GM19043 (cell line): Measurements from ENCODE around the gene TMEM143.
"Not testable (repeated sequence)": the region's sequence is repeated elsewhere in the genome, so short reads cannot be mapped to it uniquely, and the experiment has no call there.

Source experiments
- ATAC-seq: cut with Tn5 transposase; IDR thresholded peaks from one replicate; pipeline ENCODE4 v1.9.1; 2021; ENCODE audit warnings: low read depth; ENCODE audit not compliant: unreplicated experiment

The TMEM143 gene

DNA sequence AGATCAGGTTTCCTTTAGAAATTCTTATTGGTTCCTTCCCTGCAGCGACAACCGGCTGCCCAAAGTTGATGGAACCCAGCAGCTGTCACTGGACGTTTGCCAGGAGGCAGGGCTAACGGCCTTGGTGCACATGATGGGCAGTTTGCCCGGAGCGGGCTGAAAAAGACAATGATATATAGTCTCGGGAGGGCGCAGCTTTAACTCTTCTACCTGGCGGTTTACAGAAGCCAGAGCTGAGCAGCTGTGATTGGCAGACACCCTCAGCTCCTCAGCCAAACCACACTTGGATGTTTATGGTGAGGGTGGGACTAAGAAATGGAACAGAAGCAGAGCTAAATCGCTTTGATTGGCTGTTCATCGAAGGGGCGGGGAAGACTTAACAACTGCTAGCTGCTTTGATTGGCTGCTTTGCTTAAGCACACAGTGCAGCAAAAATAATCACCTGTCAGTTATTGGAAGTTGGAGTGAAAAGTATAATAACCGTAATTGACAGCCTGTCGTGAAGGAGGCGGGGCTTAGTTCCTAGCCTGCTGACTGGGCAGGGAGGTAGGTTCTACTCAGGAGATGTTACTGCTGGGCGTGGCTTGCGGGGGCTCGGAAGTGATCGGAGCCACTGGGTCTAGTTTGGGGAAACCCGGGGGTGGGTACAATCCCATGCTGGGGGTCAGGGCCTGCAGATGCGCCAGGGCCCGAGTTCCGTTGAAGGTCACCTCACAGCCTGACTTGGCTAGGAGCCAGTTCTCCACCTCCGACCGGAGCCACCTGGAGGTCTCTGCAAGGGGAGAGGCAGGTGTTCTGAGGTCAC lies 30.9 kb downstream of the TMEM143 start:
- peak; percentile 46 for ATAC-seq

DNA sequence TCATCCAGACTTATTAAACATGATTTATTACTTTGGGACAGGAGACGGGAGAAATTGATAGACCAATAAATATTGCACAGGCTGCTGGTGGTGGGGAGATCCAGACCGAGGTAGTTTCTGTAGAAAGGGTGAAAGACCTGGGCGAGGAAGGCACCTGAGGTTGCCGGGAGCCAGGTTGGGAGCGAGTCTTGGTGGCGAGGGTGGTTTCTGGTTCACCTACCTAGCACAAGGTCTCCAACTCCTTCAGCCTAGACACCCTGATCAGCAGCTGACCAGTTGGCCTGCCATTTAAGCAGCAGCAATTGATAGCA lies 31.4 kb downstream of the TMEM143 start:
- ATAC-seq, result no peak

DNA sequence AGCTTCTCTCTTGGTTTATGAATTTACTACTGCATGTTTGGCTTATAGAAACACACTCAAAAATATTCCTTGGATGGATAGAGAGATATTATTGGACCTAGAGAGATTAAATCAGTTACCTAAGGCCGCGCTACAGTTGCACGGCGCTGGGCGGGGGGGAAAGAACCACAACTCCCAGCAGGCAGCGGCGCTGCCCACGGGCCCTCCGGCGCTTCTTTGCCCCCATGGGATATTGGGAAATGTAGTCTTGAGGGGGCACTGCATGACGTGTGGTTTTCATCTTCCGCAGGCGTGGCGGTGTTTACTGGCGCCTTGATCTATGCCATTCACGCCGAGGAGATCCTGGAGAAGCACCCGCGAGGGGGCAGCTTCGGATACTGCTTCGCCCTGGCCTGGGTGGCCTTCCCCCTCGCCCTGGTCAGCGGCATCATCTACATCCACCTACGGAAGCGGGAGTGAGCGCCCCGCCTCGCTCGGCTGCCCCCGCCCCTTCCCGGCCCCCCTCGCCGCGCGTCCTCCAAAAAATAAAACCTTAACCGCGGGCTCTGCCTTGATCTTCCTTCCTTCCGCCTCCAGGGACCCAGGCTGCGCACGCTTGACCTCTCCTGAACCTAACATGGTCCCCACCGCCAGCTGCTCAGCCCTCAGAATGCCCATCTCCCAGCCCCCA lies 33.6 kb downstream of the TMEM143 start:
- no peak for ATAC-seq

DNA sequence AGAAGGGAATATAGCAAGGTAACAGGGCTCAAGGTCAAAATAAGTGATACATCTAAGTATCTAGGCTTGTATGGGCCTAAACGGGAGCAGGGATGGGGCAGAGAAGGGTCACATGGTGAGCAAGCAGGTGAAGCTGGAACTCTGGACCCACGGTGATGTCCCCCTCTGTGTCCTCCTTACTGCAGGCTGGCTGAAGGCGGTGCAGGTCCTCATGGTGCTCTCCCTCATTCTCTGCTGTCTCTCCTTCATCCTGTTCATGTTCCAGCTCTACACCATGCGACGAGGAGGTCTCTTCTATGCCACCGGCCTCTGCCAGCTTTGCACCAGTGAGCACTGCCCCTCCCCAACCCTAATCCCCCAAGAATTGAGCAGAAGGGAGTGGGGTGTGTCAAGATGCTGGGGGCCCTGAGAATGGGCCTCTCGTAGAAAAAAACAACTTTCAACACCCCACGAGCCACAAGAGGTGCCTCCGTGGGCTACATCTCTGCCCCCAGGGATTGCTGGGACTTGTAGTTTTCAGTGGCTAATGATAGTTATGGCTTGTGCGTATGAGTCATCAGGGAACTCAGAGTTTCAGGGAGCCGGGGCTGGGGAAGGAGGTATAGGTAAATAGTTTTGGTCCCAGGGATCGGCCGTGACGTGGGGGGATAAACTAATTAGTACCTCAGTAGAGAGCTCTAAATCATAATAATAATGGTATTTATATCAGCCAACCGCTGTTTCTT lies 34.4 kb downstream of the TMEM143 start:
- no peak for ATAC-seq

DNA sequence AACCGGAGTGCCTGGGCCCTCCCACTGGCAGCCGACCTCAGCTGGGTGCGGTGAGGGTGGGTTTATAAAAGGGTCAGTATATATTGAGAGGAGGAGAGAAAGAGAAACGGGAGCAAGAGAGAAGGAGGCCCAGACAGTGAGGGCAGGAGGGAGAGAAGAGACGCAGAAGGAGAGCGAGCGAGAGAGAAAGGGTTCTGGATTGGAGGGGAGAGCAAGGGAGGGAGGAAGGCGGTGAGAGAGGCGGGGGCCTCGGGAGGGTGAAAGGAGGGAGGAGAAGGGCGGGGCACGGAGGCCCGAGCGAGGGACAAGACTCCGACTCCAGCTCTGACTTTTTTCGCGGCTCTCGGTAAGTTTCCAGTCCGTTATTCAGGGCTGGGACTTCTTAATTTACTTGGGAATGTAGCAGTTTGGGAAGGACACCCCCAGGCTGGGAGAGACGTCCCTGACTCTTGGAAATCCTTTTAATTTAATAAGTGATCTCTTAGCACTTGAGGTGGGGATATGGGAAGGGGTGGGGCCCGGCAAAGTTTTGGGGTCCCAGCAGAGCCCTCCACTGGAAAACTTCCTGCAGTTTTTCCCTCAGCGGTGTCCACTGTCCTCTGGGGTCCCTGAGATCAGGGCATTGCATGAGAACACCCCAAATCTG lies 38.4 kb downstream of the TMEM143 start, which contains the start of gene EMP3:
EMP3 (plus strand) TSS at position 288 of the 646 bp plus-strand sequence. CDS start 1,293 bp downstream, outside the sequence.
- no peak for ATAC-seq

DNA sequence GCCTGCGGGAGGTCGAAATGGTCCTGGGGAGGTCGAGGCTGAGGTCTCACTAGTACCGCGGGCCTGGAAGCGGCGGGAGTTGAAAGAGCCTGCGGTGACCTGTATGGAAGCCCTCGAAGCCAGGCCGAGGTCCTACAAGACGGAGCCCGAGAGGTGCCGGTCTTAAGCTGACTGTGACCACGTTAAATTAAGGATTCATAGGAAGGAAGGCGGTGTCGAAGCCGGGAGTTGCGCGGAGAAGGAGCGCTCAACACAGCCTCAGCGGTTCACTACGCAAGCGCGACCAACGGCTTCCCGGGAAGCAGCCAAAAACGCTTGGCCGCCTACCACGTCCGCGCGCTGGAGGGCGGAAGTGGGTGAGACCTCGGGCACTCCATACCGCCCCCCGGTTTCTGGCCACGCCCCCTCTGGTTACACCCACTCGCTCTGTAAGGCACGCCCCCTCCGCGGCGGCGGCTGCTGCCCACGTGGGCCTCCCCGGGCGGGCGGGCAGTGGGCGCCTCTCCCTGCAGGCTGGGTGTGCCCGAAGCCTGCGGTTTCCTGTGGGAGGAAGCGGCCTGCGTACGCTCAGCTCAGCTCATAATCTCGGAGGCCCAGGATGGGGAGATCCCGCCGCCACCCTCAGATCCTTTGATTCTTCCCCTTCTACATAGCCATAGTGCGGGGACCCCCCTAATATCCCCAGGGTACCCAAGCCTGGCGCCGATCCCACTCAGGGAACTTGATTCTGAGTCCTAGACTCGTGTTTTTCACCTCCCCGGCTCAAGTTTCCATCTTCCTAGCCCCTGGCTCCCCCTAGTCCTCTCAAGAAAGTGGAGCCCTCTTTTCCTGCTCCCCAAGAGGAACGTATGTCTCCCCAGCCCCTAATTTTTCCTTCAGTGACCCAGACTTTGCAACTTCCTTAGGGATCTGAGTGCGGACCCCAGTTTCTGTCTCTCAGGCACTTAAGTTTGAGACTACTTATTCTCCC lies 41.8 kb downstream of the TMEM143 start:
- ATAC-seq, result peak; percentile 58

DNA sequence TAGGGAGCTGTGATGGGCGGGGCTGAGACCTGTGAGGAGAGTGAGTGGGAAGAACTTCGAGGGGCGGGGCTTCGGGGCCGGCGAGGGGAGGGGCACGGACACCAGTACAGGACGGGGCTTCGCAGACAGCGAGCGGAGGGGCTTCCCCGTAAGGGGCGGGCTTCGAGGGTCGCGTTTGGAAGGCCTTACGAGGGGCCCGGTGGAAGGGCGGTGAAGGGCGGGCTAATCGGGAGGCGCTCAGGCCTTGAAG lies 42.4 kb downstream of the TMEM143 start:
- peak; percentile 35 for ATAC-seq

DNA sequence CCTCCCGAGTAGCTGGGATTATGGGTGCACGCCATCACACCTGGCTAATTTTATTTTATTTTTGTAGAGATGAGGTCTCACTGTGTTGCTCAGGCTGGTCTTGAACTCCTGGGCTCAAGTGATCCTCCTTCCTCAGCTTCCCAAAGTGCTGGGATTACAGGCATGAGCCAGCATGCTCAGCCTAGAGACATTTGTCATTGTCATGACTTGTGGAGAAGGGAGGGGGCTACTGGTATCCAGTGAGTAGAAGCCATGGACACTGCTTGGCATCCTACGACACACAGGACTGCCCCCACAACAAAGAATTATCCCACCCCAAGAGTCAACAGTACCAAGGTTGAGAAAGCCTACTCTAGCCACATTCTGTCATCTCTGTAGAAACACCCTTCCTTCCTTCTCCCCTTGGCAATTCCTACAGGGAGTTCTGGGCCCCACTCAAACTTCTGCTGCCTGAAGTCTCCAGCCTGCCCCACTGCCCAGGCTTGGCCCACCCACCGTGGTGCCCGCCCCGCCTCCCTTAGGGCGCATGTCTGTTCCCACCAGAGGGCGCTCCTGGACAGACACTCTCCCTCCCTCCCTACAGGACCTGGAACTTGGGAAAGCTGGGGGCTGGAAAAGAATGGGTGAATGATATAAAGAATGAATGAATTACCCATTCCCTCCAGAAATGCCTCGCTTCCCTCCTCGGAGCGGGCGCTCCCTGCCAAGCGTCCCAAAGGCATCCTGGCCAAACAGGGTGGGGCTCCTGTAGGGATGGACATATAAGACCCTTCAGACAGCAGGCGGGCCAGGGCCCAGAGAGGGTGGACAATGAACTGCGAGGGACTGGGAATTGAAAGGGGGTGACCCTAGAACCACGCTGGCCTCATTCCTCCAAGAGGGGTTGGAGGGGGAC lies 43.8 kb downstream of the TMEM143 start:
- ATAC-seq, result no peak

DNA sequence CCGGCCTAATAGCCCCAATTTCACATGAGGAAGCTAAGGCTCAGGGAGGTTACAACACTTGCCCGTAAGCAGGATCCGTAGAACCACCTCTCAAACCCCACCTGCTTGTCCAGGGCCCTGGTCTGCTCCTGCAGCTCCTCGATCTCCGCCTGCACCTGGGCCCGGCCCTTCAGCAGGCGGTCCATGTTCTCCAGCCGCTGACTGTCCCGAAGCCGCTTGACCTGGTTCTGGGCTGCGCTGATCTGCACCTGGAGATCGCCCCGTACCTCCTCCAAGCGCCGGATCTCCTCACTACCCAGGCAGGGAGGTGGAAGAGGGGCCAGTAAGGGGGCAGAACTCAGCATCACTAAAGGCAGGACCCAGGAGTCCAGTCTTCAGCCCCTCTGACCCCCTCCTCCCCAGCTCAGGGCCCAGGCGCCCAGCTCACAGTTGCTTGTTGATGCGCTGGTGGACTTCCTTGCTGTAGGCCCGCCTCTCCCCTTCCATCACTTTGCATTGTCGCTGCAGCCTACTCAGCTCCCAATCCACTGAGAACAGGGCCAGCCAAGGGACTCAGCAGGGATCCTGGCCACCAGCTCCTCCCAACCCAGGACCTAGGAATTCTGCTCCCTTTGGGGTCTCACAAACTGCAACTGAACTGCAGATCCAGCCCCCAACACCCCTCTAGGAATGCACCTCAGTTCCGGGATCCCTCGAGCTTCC lies 45.3 kb downstream of the TMEM143 start:
- ATAC-seq, result no peak

DNA sequence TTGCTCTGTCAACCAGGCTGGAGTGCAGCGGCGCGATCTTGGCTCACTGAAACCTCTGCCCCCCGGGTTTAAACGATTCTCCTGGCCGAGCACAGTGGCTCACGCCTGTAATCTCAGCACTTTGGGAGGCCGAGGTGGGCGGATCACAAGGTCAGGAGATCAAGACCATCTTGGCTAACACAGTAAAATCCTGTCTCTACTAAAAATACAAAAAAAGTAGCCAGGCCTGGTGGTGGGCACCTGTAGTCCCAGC lies 46.1 kb downstream of the TMEM143 start:
- ATAC-seq, result not testable (repeated sequence)

DNA sequence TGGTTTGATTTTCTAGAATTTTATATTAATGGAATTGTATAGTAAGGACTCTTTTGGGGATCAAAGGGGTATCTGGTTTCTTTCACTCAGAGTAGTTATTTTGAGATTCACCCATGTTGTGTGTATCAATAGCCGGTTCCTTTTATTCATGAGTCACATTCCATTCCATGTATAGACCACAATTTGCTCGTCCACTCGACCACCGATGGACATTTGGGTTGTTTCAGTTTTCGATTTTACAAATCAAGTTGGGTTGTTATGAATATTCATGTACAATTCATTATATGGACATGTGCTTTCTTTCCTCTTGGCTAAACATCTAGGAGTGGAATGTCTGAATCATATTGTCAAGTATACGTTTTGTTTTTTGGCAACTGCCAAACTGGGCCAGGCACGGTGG lies 48.0 kb downstream of the TMEM143 start:
- ATAC-seq, result no peak

DNA sequence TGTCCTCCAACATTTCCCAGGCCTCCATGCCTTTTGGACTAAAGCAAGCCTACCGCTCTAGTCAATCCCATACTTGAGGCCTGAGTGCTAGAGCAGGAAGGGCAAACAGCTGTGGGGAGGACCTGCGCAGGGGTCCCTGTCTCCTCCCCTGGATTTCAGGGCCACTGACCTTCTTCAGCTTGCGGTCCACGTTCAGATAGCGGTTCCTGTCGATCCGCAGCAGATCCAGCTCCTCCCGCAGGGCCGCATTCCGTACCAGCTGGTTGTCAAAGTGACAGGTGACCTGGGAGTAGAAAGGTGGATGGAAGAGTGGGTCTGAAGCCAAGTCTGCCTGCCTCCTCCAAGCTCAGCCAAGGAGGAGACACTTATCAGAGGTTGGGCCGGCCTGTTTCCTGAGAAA lies 52.4 kb downstream of the TMEM143 start:
- ATAC-seq, result no peak

DNA sequence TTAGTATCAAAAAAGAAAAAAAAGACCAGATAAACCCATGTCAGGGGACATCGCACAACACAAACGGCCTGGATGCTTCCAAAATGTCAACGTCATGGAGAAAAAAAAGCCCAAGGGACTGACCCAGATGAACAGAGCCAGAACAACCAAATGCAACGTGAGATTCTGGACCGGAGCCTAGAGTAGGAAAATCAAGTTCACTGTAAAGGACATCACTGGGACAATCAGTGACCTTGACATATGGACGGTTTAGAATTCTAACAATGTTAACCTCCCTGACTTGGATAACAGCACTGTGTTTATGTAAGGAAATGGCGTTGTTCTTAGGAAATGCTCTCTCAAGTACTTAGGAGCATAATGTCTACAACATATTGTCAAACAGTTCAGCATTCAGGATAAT lies 53.5 kb downstream of the TMEM143 start:
- ATAC-seq, result no peak

DNA sequence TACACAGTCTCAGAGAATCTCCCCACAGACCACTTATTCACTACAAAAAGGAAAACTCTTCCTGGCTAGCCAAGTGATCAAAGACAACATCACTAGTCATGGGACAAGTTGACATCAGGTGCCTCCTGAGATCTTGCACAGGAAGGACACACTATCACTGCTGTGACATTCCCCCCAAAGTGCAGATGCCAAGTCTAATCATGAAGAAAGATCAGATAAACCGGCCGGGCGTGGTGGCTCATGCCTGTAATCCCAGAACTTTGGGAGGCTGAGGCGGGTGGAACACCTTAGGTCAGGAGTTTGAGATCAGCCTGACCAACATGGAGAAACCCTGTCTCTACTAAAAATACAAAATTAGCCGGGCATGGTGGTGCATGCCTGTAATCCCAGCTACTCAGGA lies 54.0 kb downstream of the TMEM143 start:
- ATAC-seq, result not testable (repeated sequence)

DNA sequence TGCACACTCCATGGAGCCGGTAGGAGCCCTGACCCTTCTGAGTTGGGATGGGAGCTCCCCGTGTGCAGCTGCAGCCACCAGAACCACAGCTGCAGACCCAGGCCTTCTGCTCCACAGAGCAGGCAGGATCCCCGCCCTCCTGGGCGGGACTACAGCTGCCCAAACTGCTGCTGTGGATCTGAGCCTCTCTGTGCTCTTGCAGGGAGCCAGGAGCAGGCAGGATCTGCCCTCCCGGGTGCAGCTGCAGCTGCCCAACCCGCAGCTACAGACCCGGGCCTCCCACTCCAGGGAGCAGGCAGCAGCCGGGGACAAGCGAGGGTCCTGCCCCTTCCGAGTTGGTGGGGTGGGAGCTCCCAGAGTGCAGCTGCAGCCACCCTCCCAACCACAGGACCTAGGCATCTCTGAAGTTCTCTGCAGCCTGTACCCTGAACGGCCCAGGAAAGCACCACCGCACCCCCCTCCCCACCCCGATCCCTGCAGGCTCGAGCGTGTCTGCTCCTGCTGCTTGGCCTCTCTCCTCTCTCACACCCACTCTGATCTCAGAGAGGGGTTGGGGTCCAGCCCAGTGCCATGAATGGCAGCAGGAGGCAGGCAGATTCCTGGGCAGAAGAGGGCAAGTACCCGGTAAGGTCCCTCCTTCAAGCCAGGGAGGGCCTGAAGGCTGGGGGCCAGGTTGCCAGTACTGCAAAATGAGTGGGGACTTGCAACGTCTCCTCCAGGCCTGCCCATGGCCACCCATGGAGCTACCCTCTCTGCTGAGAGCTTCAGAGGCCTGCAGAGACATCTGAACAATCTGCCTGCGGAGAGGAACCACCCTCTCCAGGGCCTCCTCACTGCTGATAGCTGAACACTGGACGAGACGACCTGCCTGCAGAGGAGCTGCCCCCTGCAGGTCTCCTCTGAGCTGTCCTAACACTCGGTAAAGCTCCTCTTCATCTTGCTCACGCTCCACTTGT lies 54.8 kb downstream of the TMEM143 start:
- ATAC-seq, result no peak

DNA sequence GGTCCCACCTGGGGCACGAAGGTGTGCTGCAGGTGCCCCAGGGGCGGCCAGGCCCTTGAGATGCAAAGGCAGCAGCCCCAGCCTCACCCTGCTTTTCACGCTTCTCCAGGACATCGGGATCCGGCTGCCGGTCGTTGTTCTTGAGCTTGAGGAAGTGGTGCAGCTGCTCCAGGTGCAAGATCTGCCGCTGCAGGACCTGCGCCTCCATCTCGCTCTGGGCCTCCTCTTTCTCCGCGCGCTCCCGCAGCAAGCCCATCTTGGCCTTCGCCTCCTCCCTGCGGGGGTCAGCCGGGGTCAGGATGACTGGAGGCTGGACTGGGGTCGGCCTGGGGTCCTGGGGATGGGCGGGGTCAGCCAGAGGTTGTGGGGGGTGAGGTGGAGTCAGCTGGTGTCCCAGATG lies 59.9 kb downstream of the TMEM143 start:
- ATAC-seq, result no peak

DNA sequence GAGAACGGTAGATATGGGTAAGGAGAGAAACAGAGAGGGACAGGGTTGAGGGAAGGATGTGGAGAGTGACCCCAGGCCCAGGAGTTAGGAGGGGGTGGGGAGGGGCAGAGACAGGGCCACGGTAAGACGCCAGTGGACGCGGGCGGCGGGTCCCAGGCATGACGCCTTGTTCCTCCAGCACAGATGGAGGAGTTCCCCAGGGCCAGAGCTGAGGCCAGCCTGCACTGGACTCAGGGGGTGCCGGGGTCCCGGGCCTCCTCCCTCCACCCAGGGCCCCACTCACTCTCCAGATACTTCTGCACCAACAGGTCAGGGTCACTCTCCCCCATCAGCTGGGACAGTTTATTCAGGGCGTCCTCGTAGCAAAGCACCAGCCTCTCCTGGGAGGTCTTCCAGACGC lies 60.4 kb downstream of the TMEM143 start:
- no peak for ATAC-seq

DNA sequence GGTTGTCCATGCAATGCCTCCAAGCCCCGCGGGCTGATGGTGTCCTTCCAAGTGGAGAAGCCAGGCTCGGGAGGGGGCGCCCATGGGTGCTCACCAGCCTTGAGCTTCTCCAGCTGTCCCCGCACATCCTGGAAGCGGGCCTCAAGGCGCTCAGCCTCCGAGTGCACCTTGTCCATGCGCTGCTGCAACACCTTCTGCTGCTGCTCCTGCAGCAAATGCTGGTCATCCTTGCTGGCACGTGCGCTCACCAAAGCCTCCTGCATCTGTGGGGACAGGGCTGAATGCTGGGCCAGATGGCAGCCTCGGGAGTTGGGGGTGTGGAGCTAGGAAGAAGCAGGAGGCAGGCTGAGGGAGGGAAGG lies 61.2 kb downstream of the TMEM143 start:
- ATAC-seq, result no peak
